ENCODE measurements around the gene NAGK.

NAGK gene

GRCh38 chr2:71060871-71061270 lies 7.6 kb upstream of the NAGK start:
- Mint-ChIP-seq H3K9me3 (no peaks in the 10 kb centered on the region), H3K4me1 (ENCODE audit: low read depth) (peaks cover 1% of the 10 kb centered on the region), H3K27me3 (ENCODE audit: low read depth) (peaks cover 13% of the 10 kb centered on the region), H3K4me3 (no peak overlapping the region), H3K27ac (no peak overlapping the region), H3K36me3 (ENCODE audit: low read depth) (no peaks in the 10 kb centered on the region)
- DNase-seq (ENCODE audit: low spot score) = no peak

DNA sequence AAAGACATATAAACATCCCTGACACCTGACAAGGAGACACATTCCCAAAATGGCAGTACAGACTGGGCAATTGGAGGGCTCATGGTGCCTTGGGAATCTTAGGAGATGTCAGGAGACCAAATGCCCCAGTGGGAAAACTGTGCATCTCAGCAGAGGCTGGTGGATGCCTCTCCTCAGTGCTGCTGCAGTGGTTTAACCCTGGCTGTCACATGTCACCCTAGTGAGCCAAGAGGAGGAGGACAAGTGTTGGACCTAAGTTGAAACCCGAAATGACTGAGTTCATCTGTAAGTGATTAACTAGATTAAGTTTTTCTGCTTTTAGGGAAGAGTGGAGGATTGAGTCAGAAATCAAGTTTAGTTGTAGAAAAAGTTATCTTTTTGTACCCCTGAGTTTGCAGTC lies 5.2 kb upstream of the NAGK start:
- H3K36me3 Mint-ChIP-seq (ENCODE audit: low read depth) = no peaks in the 10 kb centered on the region
- H3K9me3 Mint-ChIP-seq = no peaks in the 10 kb centered on the region
- no peak for DNase-seq (ENCODE audit: low spot score)
- no peak overlapping the region for H3K27ac Mint-ChIP-seq
- H3K27me3 Mint-ChIP-seq (ENCODE audit: low read depth) = peaks cover 13% of the 10 kb centered on the region
- H3K4me3 Mint-ChIP-seq = no peak overlapping the region
- H3K4me1 Mint-ChIP-seq (ENCODE audit: low read depth) = peaks cover 11% of the 10 kb centered on the region

DNA sequence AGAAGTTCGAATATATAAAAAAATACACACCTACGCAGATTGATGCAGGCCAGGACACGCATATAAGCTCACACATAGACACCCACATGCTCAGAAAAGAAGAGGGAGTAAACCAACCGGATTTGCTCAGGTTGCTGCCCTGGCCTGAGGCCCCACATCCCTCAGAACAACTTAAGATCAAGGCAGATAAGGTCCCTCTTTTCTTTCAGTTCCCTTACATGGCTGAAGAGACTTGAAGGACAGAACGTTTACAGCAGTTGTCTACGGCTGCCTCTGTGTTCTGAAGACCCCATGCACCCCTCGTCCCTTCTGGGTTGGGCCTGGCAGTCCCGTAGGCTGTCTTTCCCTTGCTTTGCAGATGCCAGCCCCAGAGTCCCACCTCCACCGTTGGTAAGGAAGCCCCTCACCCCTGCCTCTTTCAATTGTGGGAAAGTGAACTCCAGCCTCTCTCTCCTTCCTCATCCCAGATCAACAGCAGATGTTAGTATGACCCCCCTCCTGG lies 4.3 kb upstream of the NAGK start:
- H3K36me3 Mint-ChIP-seq (ENCODE audit: low read depth) = no peaks in the 10 kb centered on the region
- DNase-seq (ENCODE audit: low spot score) = no peak
- H3K9me3 Mint-ChIP-seq = no peaks in the 10 kb centered on the region
- no peak overlapping the region for H3K4me3 Mint-ChIP-seq
- peaks cover 12% of the 10 kb centered on the region for H3K4me1 Mint-ChIP-seq (ENCODE audit: low read depth)
- H3K27me3 Mint-ChIP-seq (ENCODE audit: low read depth) = peaks cover 13% of the 10 kb centered on the region
- no peak overlapping the region for H3K27ac Mint-ChIP-seq

GRCh38 chr2:71064754-71065621 lies 3.5 kb upstream of the NAGK start:
- no peak for DNase-seq (ENCODE audit: low spot score)
- H3K4me3 Mint-ChIP-seq = no peak overlapping the region
- no peaks in the 10 kb centered on the region for H3K9me3 Mint-ChIP-seq
- peak overlapping the region; percentile 7 for H3K27ac Mint-ChIP-seq
- peaks cover 5% of the 10 kb centered on the region for H3K36me3 Mint-ChIP-seq (ENCODE audit: low read depth)
- H3K27me3 Mint-ChIP-seq (ENCODE audit: low read depth) = peaks cover 10% of the 10 kb centered on the region
- H3K4me1 Mint-ChIP-seq (ENCODE audit: low read depth) = peaks cover 21% of the 10 kb centered on the region

DNA sequence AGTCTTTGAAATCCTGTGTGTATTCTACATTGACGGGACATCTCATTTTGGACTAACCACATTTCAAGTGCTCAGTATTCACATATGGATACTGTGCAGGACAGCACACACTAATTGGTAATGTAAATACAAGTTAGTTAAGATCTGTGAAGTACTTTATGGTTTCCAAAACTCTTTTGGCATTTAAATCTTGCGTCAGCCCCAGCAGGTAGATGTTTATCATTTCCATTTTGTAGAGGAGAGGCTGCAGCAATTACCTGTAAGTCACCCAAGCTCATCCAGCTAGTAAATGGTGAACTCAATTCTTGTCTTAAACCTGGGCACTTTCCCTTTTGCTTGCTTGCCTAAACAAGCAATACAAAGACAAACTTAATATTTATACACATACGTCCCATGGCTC lies 1.6 kb upstream of the NAGK start:
- Mint-ChIP-seq H3K4me3 (peak overlapping the region; percentile 47), H3K27me3 (ENCODE audit: low read depth) (peaks cover 4% of the 10 kb centered on the region), H3K4me1 (ENCODE audit: low read depth) (peaks cover 39% of the 10 kb centered on the region), H3K9me3 (no peaks in the 10 kb centered on the region), H3K36me3 (ENCODE audit: low read depth) (peaks cover 12% of the 10 kb centered on the region), H3K27ac (no peak overlapping the region)
- DNase-seq (ENCODE audit: low spot score) = no peak

- no peaks in the 10 kb centered on the region for H3K9me3 Mint-ChIP-seq
- H3K4me3 Mint-ChIP-seq = peak overlapping the region; percentile 97
- H3K4me1 Mint-ChIP-seq (ENCODE audit: low read depth) = peaks cover 45% of the 10 kb centered on the region
- peak overlapping the region; percentile 97 for H3K27ac Mint-ChIP-seq
- peaks cover 4% of the 10 kb centered on the region for H3K27me3 Mint-ChIP-seq (ENCODE audit: low read depth)
- no peak for DNase-seq (ENCODE audit: low spot score)
- H3K36me3 Mint-ChIP-seq (ENCODE audit: low read depth) = peaks cover 16% of the 10 kb centered on the region
Observed at GRCh38 chr2:71067567-71068217, 756 bp upstream of the NAGK start.

GRCh38 chr2:71069376-71069775 lies 928 bp downstream of the NAGK start:
- Mint-ChIP-seq H3K36me3 (ENCODE audit: low read depth) (peaks cover 32% of the 10 kb centered on the region), H3K27ac (peak overlapping the region; percentile 97), H3K27me3 (ENCODE audit: low read depth) (peaks cover 4% of the 10 kb centered on the region), H3K4me3 (peak overlapping the region; percentile 97), H3K9me3 (no peaks in the 10 kb centered on the region), H3K4me1 (ENCODE audit: low read depth) (peaks cover 48% of the 10 kb centered on the region)
- no peak for DNase-seq (ENCODE audit: low spot score)

DNA sequence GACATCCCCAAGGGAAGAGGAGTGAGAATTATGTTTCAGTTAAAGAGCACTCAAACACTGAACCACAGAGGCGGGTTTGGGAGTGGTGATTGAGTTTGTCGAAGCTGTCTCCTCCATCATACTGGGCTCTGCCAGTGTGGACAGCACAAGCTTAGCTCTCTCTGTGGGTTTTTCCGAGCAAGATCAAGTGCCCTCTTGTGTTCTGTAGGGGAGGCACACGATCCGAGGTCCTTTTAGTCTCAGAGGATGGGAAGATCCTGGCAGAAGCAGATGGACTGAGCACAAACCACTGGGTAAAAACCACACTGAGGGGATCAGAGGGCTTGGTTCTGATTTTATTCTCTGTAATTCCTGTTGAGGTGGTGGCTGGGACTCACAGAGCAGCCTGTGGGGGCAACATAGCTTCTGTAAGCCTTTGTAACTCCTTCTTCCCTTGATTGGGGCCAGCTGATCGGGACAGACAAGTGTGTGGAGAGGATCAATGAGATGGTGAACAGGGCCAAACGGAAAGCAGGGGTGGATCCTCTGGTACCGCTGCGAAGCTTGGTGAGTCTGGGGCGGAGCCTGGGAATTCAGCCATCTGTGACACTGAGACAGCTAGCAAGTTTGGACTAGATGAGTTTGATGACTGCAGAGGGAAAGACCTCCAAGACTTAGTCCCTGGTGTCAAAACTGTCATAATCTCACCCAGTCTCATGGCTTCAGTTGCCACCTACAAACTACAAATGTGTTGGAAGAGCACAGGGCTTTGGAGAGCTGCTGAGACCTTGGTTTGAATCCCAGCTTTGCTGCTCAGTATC lies 2.0 kb downstream of the NAGK start:
- no peak overlapping the region for H3K27ac Mint-ChIP-seq
- no peaks in the 10 kb centered on the region for H3K9me3 Mint-ChIP-seq
- no peaks in the 10 kb centered on the region for H3K27me3 Mint-ChIP-seq (ENCODE audit: low read depth)
- H3K4me1 Mint-ChIP-seq (ENCODE audit: low read depth) = peaks cover 46% of the 10 kb centered on the region
- no peak for DNase-seq (ENCODE audit: low spot score)
- peaks cover 35% of the 10 kb centered on the region for H3K36me3 Mint-ChIP-seq (ENCODE audit: low read depth)
- peak overlapping the region; percentile 97 for H3K4me3 Mint-ChIP-seq

DNA sequence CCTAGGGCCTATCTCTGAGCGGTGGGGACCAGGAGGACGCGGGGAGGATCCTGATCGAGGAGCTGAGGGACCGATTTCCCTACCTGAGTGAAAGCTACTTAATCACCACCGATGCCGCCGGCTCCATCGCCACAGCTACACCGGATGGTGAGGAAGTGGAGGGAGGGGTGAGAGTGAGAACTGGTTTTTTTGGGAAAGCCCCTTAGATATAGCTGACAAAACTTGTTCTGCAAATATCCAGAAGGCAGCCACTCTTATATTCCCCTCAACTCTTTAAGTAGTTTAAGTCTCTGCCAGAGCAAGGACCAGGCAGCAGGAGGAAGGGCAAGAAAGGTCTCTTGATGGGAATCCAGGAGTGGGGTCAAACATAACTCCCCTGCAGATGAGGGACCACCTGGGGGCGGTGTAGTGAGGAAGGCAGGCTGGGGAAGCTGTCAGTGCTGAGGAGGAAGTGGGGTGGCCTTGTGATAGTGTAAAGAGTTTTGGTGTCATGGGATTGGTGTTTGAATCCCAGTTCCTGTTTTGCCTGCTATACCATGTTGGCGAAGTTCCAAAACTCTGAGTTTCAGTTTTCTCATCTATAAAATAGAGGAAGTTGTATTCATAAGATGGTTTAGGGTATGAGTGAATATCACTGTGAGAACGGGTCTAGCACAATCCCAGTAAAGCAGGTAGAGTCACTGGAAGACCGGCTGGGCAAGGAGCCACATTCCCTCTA lies 3.4 kb downstream of the NAGK start:
- peaks cover 40% of the 10 kb centered on the region for H3K36me3 Mint-ChIP-seq (ENCODE audit: low read depth)
- DNase-seq (ENCODE audit: low spot score) = peak; percentile 56
- no peaks in the 10 kb centered on the region for H3K9me3 Mint-ChIP-seq
- H3K27me3 Mint-ChIP-seq (ENCODE audit: low read depth) = no peaks in the 10 kb centered on the region
- peak overlapping the region; percentile 76 for H3K4me3 Mint-ChIP-seq
- H3K4me1 Mint-ChIP-seq (ENCODE audit: low read depth) = peaks cover 46% of the 10 kb centered on the region
- peak overlapping the region; percentile 76 for H3K27ac Mint-ChIP-seq

- H3K36me3 Mint-ChIP-seq (ENCODE audit: low read depth) = peaks cover 44% of the 10 kb centered on the region
- no peaks in the 10 kb centered on the region for H3K27me3 Mint-ChIP-seq (ENCODE audit: low read depth)
- peak overlapping the region; percentile 76 for H3K27ac Mint-ChIP-seq
- H3K4me1 Mint-ChIP-seq (ENCODE audit: low read depth) = peaks cover 42% of the 10 kb centered on the region
- no peaks in the 10 kb centered on the region for H3K9me3 Mint-ChIP-seq
- peak overlapping the region; percentile 76 for H3K4me3 Mint-ChIP-seq
- DNase-seq (ENCODE audit: low spot score) = no peak
Observed at GRCh38 chr2:71072492-71072891, 4.0 kb downstream of the NAGK start.

DNA sequence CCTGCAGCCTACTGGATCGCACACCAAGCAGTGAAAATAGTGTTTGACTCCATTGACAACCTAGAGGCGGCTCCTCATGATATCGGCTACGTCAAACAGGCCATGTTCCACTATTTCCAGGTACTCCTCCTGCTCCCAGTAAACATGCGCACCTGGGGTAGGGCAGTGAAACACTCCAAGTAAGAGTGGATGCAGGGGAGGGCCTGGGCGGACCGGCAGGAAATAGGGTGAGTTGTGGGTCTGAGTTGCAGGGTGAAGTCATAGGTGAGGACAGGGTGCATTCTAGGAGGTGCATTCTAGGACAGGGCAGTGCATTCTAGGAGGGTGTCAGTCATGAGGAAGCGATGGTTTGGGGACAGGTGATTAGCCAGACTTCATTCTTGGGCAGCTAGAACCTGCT lies 5.0 kb downstream of the NAGK start:
- Mint-ChIP-seq H3K4me1 (ENCODE audit: low read depth) (peaks cover 37% of the 10 kb centered on the region), H3K27ac (no peak overlapping the region), H3K9me3 (no peaks in the 10 kb centered on the region), H3K36me3 (ENCODE audit: low read depth) (peaks cover 50% of the 10 kb centered on the region), H3K27me3 (ENCODE audit: low read depth) (no peaks in the 10 kb centered on the region), H3K4me3 (no peak overlapping the region)
- no peak for DNase-seq (ENCODE audit: low spot score)

GRCh38 chr2:71074893-71075395 lies 6.5 kb downstream of the NAGK start:
- no peak overlapping the region for H3K27ac Mint-ChIP-seq
- peaks cover 27% of the 10 kb centered on the region for H3K4me1 Mint-ChIP-seq (ENCODE audit: low read depth)
- H3K4me3 Mint-ChIP-seq = no peak overlapping the region
- H3K36me3 Mint-ChIP-seq (ENCODE audit: low read depth) = peaks cover 52% of the 10 kb centered on the region
- no peaks in the 10 kb centered on the region for H3K9me3 Mint-ChIP-seq
- no peaks in the 10 kb centered on the region for H3K27me3 Mint-ChIP-seq (ENCODE audit: low read depth)
- DNase-seq (ENCODE audit: low spot score) = no peak

DNA sequence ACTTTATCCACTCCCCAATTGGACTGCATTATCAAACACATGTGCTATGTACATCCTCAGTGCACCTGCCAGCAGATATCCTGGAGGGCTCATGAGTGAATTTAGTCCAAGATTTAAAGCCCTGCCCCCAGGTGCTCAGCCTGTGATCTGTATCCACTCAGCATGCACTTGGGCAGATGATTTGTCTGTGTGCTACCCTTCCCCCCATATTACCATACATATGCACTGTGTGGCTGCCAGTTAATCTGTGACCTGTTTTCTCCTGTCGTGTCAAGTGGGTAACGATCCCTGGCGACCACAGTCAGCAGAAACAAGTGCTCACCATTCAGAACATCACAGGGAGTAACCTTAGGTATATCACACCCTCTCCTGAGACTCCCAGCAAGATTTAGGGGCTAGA lies 10.2 kb downstream of the NAGK start:
- H3K4me1 Mint-ChIP-seq (ENCODE audit: low read depth) = peaks cover 9% of the 10 kb centered on the region
- H3K27ac Mint-ChIP-seq = no peak overlapping the region
- H3K4me3 Mint-ChIP-seq = no peak overlapping the region
- DNase-seq (ENCODE audit: low spot score) = no peak
- no peaks in the 10 kb centered on the region for H3K27me3 Mint-ChIP-seq (ENCODE audit: low read depth)
- no peaks in the 10 kb centered on the region for H3K9me3 Mint-ChIP-seq
- peaks cover 34% of the 10 kb centered on the region for H3K36me3 Mint-ChIP-seq (ENCODE audit: low read depth)

Data from T-helper 2 cell treated with Interferon-gamma antibody and Interleukin-4, amounts not matched to agents 5 μg/mL and 100 μg/mL, for 36 hours (primary cell).